ENCODE results near the gene RAB24.
"Not testable (repeated sequence)": the region's sequence is repeated elsewhere in the genome, so short reads cannot be mapped to it uniquely, and the experiment has no call there.

RAB24 gene

DNA sequence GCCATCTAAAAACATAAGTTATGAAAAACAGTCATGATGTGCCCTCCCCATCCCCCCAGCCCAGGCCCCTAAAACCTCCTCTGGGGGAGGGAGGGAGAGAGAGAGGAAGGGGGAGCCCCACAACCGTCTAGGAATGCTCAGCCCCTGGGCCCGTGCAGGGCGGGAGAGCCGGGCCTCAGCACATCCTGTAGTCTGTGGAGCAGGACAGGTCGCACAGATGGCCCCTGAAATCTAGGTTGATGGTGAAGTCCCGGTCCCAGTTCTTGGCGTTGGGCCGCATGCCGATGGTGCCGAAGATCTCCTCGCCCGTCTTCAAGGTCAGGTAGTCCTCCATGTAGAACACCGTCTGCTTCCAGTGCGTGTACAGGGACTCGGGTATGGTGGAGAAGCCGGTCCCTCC lies 38.1 kb downstream of the RAB24 start:
- H3K36me3 ChIP-seq (ENCODE audit: insufficient read depth, low read length): peaks cover 92% of the 10 kb centered on the region
- ATAC-seq (ENCODE audit: insufficient read depth, low read depth) (no peak; the same call in 2 of the 3 replicates), DNase-seq (no peak)
- H3K9me3 ChIP-seq (ENCODE audit: insufficient read depth, low read length, severe bottlenecking): no peaks in the 10 kb centered on the region
- H3K79me2 ChIP-seq (ENCODE audit: insufficient read depth, low read length): no peaks in the 10 kb centered on the region
- H3K4me3 ChIP-seq (ENCODE audit: low read depth in 1 of 2, low read length in 2 of 2): no peak overlapping the region
- H4K20me1 ChIP-seq (ENCODE audit: insufficient read depth, low read length): no peaks in the 10 kb centered on the region
- TF ChIP-seq, protein P1, sequence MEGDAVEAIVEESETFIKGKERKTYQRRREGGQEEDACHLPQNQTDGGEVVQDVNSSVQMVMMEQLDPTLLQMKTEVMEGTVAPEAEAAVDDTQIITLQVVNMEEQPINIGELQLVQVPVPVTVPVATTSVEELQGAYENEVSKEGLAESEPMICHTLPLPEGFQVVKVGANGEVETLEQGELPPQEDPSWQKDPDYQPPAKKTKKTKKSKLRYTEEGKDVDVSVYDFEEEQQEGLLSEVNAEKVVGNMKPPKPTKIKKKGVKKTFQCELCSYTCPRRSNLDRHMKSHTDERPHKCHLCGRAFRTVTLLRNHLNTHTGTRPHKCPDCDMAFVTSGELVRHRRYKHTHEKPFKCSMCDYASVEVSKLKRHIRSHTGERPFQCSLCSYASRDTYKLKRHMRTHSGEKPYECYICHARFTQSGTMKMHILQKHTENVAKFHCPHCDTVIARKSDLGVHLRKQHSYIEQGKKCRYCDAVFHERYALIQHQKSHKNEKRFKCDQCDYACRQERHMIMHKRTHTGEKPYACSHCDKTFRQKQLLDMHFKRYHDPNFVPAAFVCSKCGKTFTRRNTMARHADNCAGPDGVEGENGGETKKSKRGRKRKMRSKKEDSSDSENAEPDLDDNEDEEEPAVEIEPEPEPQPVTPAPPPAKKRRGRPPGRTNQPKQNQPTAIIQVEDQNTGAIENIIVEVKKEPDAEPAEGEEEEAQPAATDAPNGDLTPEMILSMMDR (IDR thresholded peaks at IDR 0.05; ENCODE audit: borderline replicate concordance, extremely low read depth, low read length, poor library complexity, severe bottlenecking): no peak
- TF ChIP-seq EZH2 (IDR thresholded peaks at IDR 0.05; ENCODE audit: borderline replicate concordance, low read depth, low read length, severe bottlenecking): no peak
- no peak overlapping the region for H3K27ac ChIP-seq (ENCODE audit: low read length)
- no peak overlapping the region for H3K4me2 ChIP-seq (ENCODE audit: insufficient read depth, low read length)
- no peaks in the 10 kb centered on the region for H3K27me3 ChIP-seq (ENCODE audit: insufficient read depth, low read length, poor library complexity)
- H2AFZ ChIP-seq (ENCODE audit: low read depth, low read length): no peak overlapping the region
- H3K4me1 ChIP-seq (ENCODE audit: insufficient read depth, low read length): no peaks in the 10 kb centered on the region
- H3K9ac ChIP-seq (ENCODE audit: low read depth, low read length): no peak overlapping the region

- Histone ChIP-seq H4K20me1 (ENCODE audit: insufficient read depth, low read length) (no peaks in the 10 kb centered on the region), H3K4me2 (ENCODE audit: insufficient read depth, low read length) (no peak overlapping the region), H3K9me3 (ENCODE audit: insufficient read depth, low read length, severe bottlenecking) (no peaks in the 10 kb centered on the region), H3K4me3 (ENCODE audit: low read depth in 1 of 2, low read length in 2 of 2) (no peak overlapping the region), H3K27me3 (ENCODE audit: insufficient read depth, low read length, poor library complexity) (no peaks in the 10 kb centered on the region), H3K4me1 (ENCODE audit: insufficient read depth, low read length) (no peaks in the 10 kb centered on the region), H3K36me3 (ENCODE audit: insufficient read depth, low read length) (peaks cover 91% of the 10 kb centered on the region), H3K79me2 (ENCODE audit: insufficient read depth, low read length) (no peaks in the 10 kb centered on the region), H2AFZ (ENCODE audit: low read depth, low read length) (no peak overlapping the region), H3K9ac (ENCODE audit: low read depth, low read length) (no peak overlapping the region), H3K27ac (ENCODE audit: low read length) (no peak overlapping the region)
- ATAC-seq (ENCODE audit: insufficient read depth, low read depth): no peak
- no peak for DNase-seq
- TF ChIP-seq EZH2 (IDR thresholded peaks at IDR 0.05; ENCODE audit: borderline replicate concordance, low read depth, low read length, severe bottlenecking): no peak
- TF ChIP-seq, protein P1 (IDR thresholded peaks at IDR 0.05; ENCODE audit: borderline replicate concordance, extremely low read depth, low read length, poor library complexity, severe bottlenecking): no peak
These were observed 39.3 kb downstream of the RAB24 start for GRCh38 chr5:177264178-177264577.

- Histone ChIP-seq H3K36me3 (ENCODE audit: insufficient read depth, low read length) (peaks cover 90% of the 10 kb centered on the region), H3K4me2 (ENCODE audit: insufficient read depth, low read length) (no peak overlapping the region), H3K27ac (ENCODE audit: low read length) (no peak overlapping the region), H3K4me3 (ENCODE audit: low read depth in 1 of 2, low read length in 2 of 2) (no peak overlapping the region), H3K9me3 (ENCODE audit: insufficient read depth, low read length, severe bottlenecking) (no peaks in the 10 kb centered on the region), H3K27me3 (ENCODE audit: insufficient read depth, low read length, poor library complexity) (no peaks in the 10 kb centered on the region), H3K4me1 (ENCODE audit: insufficient read depth, low read length) (no peaks in the 10 kb centered on the region), H3K79me2 (ENCODE audit: insufficient read depth, low read length) (no peaks in the 10 kb centered on the region), H4K20me1 (ENCODE audit: insufficient read depth, low read length) (no peaks in the 10 kb centered on the region), H3K9ac (ENCODE audit: low read depth, low read length) (no peak overlapping the region), H2AFZ (ENCODE audit: low read depth, low read length) (no peak overlapping the region)
- ATAC-seq (ENCODE audit: insufficient read depth, low read depth) (no peak), DNase-seq (no peak)
- TF ChIP-seq, protein P1 (IDR thresholded peaks at IDR 0.05; ENCODE audit: borderline replicate concordance, extremely low read depth, low read length, poor library complexity, severe bottlenecking): no peak
- no peak for TF ChIP-seq EZH2 (IDR thresholded peaks at IDR 0.05; ENCODE audit: borderline replicate concordance, low read depth, low read length, severe bottlenecking)
These were observed 42.0 kb downstream of the RAB24 start for GRCh38 chr5:177261510-177261909.

DNA sequence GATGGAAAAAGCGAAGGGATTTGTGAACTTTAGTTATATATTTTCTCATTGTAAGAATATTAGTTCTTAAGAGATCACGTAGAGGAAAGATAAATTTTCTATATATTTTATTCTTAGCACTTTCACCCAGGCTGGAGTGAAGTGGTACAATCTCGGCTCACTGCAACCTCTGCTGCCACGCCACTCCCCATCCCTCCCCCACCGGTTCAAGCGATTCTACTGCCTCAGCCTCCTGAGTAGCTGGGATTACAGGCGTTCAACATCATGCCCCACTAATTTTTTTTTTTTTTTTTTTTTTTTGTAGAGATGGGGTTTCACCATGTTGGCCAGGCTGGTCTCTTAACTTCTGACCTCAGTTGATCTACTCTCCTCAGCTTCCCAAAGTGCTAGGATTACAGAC lies 42.6 kb downstream of the RAB24 start:
- H3K36me3 ChIP-seq (ENCODE audit: insufficient read depth, low read length): peaks cover 91% of the 10 kb centered on the region

GRCh38 chr5:177258711-177259110 lies 44.8 kb downstream of the RAB24 start:
- not testable (repeated sequence) for H3K79me2 ChIP-seq (ENCODE audit: insufficient read depth, low read length); H3K9ac ChIP-seq (ENCODE audit: low read depth, low read length); H4K20me1 ChIP-seq (ENCODE audit: insufficient read depth, low read length); DNase-seq; H3K4me1 ChIP-seq (ENCODE audit: insufficient read depth, low read length); H3K4me3 ChIP-seq (ENCODE audit: low read depth in 1 of 2, low read length in 2 of 2); H3K9me3 ChIP-seq (ENCODE audit: insufficient read depth, low read length, severe bottlenecking); H3K27ac ChIP-seq (ENCODE audit: low read length); ATAC-seq (ENCODE audit: insufficient read depth, low read depth); H3K27me3 ChIP-seq (ENCODE audit: insufficient read depth, low read length, poor library complexity); H3K4me2 ChIP-seq (ENCODE audit: insufficient read depth, low read length); H2AFZ ChIP-seq (ENCODE audit: low read depth, low read length)
- H3K36me3 ChIP-seq (ENCODE audit: insufficient read depth, low read length): peaks cover 91% of the 10 kb centered on the region

More for the DNA sequence above, 42.6 kb downstream of the RAB24 start:
- no peak overlapping the region for H2AFZ ChIP-seq (ENCODE audit: low read depth, low read length)
- no peak overlapping the region for H3K4me3 ChIP-seq (ENCODE audit: low read depth in 1 of 2, low read length in 2 of 2)
- no peak overlapping the region for H3K9ac ChIP-seq (ENCODE audit: low read depth, low read length)
- H3K4me1 ChIP-seq (ENCODE audit: insufficient read depth, low read length): no peaks in the 10 kb centered on the region
- ATAC-seq (ENCODE audit: insufficient read depth, low read depth) (no peak), DNase-seq (no peak)
- no peaks in the 10 kb centered on the region for H4K20me1 ChIP-seq (ENCODE audit: insufficient read depth, low read length)
- TF ChIP-seq, protein P1 (IDR thresholded peaks at IDR 0.05; ENCODE audit: borderline replicate concordance, extremely low read depth, low read length, poor library complexity, severe bottlenecking): no peak
- TF ChIP-seq EZH2 (IDR thresholded peaks at IDR 0.05; ENCODE audit: borderline replicate concordance, low read depth, low read length, severe bottlenecking): no peak
- H3K27me3 ChIP-seq (ENCODE audit: insufficient read depth, low read length, poor library complexity): no peaks in the 10 kb centered on the region
- no peaks in the 10 kb centered on the region for H3K9me3 ChIP-seq (ENCODE audit: insufficient read depth, low read length, severe bottlenecking)
- no peaks in the 10 kb centered on the region for H3K79me2 ChIP-seq (ENCODE audit: insufficient read depth, low read length)
- no peak overlapping the region for H3K27ac ChIP-seq (ENCODE audit: low read length)
- no peak overlapping the region for H3K4me2 ChIP-seq (ENCODE audit: insufficient read depth, low read length)

All from DND-41 (cell line).